HepG2 (cell line): ENCODE data around the gene CASZ1.

Source experiments
- PAF1 ChIP-seq: IDR thresholded peaks from 2 replicates; pipeline ENCODE4 v1.6.1; 2016; ENCODE audit warnings: missing genetic modification reagents, missing compliant biosample characterization
- TF ChIP-seq, protein P1 (sequence below), 2 experiments: sonication (generic) in 1 of 2; formaldehyde crosslinking in 1 of 2; IDR thresholded peaks; 2 replicates each; pipeline versions ENCODE4 v1.5.1 to v1.6.1; 2011 to 2020; ENCODE audit warnings: borderline replicate concordance in 1 of 2, low read depth in 1 of 2, low read length in 1 of 2, mild to moderate bottlenecking in 1 of 2, missing genetic modification reagents in 1 of 2, moderate library complexity in 1 of 2
- TF ChIP-seq, protein P2 (sequence below): sonication (generic); formaldehyde crosslinking; IDR thresholded peaks from 2 replicates; pipeline ENCODE4 v1.8.0; 2022; ENCODE audit warnings: missing genetic modification reagents, mild to moderate bottlenecking, borderline replicate concordance

DNA sequence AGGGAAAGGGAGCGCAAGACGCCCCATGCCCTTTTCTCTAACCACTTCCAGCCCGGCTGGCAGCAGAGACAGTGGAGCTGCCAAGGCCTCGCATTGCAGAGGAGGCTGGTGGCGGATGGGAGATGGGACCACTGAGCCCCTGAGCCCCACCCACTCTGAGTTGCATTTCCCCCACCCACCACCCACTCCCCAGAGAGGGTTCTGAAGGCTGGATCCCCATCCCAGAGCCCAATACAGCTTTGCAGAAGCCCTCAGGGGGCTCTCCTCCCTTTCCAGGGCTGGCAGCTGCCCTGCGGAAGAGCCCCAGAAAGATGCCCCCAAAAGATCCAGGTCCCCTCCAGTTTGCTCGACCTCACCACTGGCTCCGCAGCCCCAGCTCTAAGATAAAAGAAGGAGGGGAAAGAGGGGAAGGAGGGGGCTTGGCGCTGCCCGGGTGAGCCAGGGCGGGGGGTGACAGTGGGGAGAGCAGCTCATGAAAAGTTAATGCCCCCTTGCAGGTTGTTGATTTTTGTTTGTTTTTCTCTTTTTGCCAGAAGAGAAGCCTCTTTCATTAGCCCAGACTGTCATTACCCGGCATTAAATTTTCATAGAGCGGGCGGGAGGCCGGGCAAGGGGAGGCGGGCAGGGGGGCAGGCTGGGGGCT, 38.4 kb upstream of the CASZ1 start:
- TF ChIP-seq, protein P1, sequence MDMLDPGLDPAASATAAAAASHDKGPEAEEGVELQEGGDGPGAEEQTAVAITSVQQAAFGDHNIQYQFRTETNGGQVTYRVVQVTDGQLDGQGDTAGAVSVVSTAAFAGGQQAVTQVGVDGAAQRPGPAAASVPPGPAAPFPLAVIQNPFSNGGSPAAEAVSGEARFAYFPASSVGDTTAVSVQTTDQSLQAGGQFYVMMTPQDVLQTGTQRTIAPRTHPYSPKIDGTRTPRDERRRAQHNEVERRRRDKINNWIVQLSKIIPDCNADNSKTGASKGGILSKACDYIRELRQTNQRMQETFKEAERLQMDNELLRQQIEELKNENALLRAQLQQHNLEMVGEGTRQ (IDR thresholded peaks at IDR 0.05; ENCODE audit: low read depth, low read length) = no peak
- TF ChIP-seq, protein P1 (CRISPR knock-in tag; IDR thresholded peaks at IDR 0.05; ENCODE audit: borderline replicate concordance) = no peak
- TF ChIP-seq, protein P2, sequence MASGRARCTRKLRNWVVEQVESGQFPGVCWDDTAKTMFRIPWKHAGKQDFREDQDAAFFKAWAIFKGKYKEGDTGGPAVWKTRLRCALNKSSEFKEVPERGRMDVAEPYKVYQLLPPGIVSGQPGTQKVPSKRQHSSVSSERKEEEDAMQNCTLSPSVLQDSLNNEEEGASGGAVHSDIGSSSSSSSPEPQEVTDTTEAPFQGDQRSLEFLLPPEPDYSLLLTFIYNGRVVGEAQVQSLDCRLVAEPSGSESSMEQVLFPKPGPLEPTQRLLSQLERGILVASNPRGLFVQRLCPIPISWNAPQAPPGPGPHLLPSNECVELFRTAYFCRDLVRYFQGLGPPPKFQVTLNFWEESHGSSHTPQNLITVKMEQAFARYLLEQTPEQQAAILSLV (CRISPR knock-in tag) = no peak
- no peak for TF ChIP-seq PAF1 (CRISPR knock-in tag)
